Measurements from ENCODE around the gene CTNNA2.

The CTNNA2 gene

GRCh38 chr2:80396276-80396675, 883.4 kb downstream of the CTNNA2 start:
- in situ Hi-C loops (cut with HindIII; ENCODE audit: low pct_ligation_motif_present, low sequenced_read_pairs): no loop called here
- TF ChIP-seq CTCF (IDR thresholded peaks at IDR 0.05; ENCODE audit: low read depth, low read length, missing control alignments): no peak
- no peaks in the 10 kb centered on the region for H3K36me3 ChIP-seq (replicated peaks)

GRCh38 chr2:80403081-80403480, 890.2 kb downstream of the CTNNA2 start:
- no peak for TF ChIP-seq CTCF (IDR thresholded peaks at IDR 0.05; ENCODE audit: low read depth, low read length, missing control alignments)
- Histone ChIP-seq H3K36me3 (replicated peaks) (no peaks in the 10 kb centered on the region), H3K27me3 (replicated peaks) (no peaks in the 10 kb centered on the region), H3K4me3 (ENCODE audit: low read depth, low read length) (no peak overlapping the region), H3K27ac (no peak overlapping the region)
- in situ Hi-C loops (cut with HindIII; ENCODE audit: low pct_ligation_motif_present, low sequenced_read_pairs): no loop called here
- DNase-seq: no peak

More at GRCh38 chr2:80396276-80396675, 883.4 kb downstream of the CTNNA2 start:
- no peak for DNase-seq
- Histone ChIP-seq H3K27ac (no peak overlapping the region), H3K4me3 (ENCODE audit: low read depth, low read length) (no peak overlapping the region), H3K27me3 (replicated peaks) (no peaks in the 10 kb centered on the region)

GRCh38 chr2:80407377-80407776, 894.5 kb downstream of the CTNNA2 start:
- no peak for TF ChIP-seq CTCF (IDR thresholded peaks at IDR 0.05; ENCODE audit: low read depth, low read length, missing control alignments)

GRCh38 chr2:80410346-80410745, 897.5 kb downstream of the CTNNA2 start:
- no peaks in the 10 kb centered on the region for H3K27me3 ChIP-seq (replicated peaks)
- no peak overlapping the region for H3K4me3 ChIP-seq (ENCODE audit: low read depth, low read length)
- no peak for TF ChIP-seq CTCF (IDR thresholded peaks at IDR 0.05; ENCODE audit: low read depth, low read length, missing control alignments)
- no peak overlapping the region for H3K27ac ChIP-seq
- in situ Hi-C loops (cut with HindIII; ENCODE audit: low pct_ligation_motif_present, low sequenced_read_pairs): no loop called here
- no peak for DNase-seq
- H3K36me3 ChIP-seq (replicated peaks): no peaks in the 10 kb centered on the region

More at GRCh38 chr2:80407377-80407776, 894.5 kb downstream of the CTNNA2 start:
- Histone ChIP-seq H3K36me3 (replicated peaks) (no peaks in the 10 kb centered on the region), H3K27ac (no peak overlapping the region), H3K27me3 (replicated peaks) (no peaks in the 10 kb centered on the region), H3K4me3 (ENCODE audit: low read depth, low read length) (no peak overlapping the region)
- no peak for DNase-seq
- in situ Hi-C loops (cut with HindIII; ENCODE audit: low pct_ligation_motif_present, low sequenced_read_pairs): no loop called here

GRCh38 chr2:80413136-80413535, 900.3 kb downstream of the CTNNA2 start:
- in situ Hi-C loops (cut with HindIII; ENCODE audit: low pct_ligation_motif_present, low sequenced_read_pairs): no loop called here
- DNase-seq: no peak
- Histone ChIP-seq H3K4me3 (ENCODE audit: low read depth, low read length) (no peak overlapping the region), H3K27ac (no peak overlapping the region), H3K27me3 (replicated peaks) (no peaks in the 10 kb centered on the region), H3K36me3 (replicated peaks) (no peaks in the 10 kb centered on the region)
- no peak for TF ChIP-seq CTCF (IDR thresholded peaks at IDR 0.05; ENCODE audit: low read depth, low read length, missing control alignments)

- TF ChIP-seq CTCF (IDR thresholded peaks at IDR 0.05; ENCODE audit: low read depth, low read length, missing control alignments): no peak
Observed at GRCh38 chr2:80417737-80418136, 904.9 kb downstream of the CTNNA2 start.

More at GRCh38 chr2:80417737-80418136, 904.9 kb downstream of the CTNNA2 start:
- in situ Hi-C loops (cut with HindIII; ENCODE audit: low pct_ligation_motif_present, low sequenced_read_pairs): no loop called here
- Histone ChIP-seq H3K4me3 (ENCODE audit: low read depth, low read length) (no peak overlapping the region), H3K27ac (no peak overlapping the region), H3K36me3 (replicated peaks) (no peaks in the 10 kb centered on the region), H3K27me3 (replicated peaks) (no peaks in the 10 kb centered on the region)
- no peak for DNase-seq

Measured in brain microvascular endothelial cell (primary cell).